D721Med (cell line): ENCODE measurements around the gene ASPDH.

Source experiments
- DNase-seq: peaks from one replicate; pipeline ENCODE4 v3.0.0; 2011; ENCODE audit warnings: low spot score; ENCODE audit not compliant: insufficient read length
- FAIRE-seq: peaks from 2 replicates; lab custom pipeline; 2011; peaks lifted over from hg19 to GRCh38; lab: Jason Lieb, UNC
- TF ChIP-seq, protein P1 (sequence below): IDR thresholded peaks from 2 replicates; pipeline ENCODE4 v1.5.1; 2012; ENCODE audit warnings: mild to moderate bottlenecking, control low read depth; ENCODE audit not compliant: insufficient read depth; ENCODE audit errors: missing control alignments

Gene ASPDH

GRCh38 chr19:50514346-50515167, 844 bp upstream of the ASPDH start:
- TF ChIP-seq, protein P1, sequence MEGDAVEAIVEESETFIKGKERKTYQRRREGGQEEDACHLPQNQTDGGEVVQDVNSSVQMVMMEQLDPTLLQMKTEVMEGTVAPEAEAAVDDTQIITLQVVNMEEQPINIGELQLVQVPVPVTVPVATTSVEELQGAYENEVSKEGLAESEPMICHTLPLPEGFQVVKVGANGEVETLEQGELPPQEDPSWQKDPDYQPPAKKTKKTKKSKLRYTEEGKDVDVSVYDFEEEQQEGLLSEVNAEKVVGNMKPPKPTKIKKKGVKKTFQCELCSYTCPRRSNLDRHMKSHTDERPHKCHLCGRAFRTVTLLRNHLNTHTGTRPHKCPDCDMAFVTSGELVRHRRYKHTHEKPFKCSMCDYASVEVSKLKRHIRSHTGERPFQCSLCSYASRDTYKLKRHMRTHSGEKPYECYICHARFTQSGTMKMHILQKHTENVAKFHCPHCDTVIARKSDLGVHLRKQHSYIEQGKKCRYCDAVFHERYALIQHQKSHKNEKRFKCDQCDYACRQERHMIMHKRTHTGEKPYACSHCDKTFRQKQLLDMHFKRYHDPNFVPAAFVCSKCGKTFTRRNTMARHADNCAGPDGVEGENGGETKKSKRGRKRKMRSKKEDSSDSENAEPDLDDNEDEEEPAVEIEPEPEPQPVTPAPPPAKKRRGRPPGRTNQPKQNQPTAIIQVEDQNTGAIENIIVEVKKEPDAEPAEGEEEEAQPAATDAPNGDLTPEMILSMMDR: no peak
- no peak for FAIRE-seq
- no peak for DNase-seq

DNA sequence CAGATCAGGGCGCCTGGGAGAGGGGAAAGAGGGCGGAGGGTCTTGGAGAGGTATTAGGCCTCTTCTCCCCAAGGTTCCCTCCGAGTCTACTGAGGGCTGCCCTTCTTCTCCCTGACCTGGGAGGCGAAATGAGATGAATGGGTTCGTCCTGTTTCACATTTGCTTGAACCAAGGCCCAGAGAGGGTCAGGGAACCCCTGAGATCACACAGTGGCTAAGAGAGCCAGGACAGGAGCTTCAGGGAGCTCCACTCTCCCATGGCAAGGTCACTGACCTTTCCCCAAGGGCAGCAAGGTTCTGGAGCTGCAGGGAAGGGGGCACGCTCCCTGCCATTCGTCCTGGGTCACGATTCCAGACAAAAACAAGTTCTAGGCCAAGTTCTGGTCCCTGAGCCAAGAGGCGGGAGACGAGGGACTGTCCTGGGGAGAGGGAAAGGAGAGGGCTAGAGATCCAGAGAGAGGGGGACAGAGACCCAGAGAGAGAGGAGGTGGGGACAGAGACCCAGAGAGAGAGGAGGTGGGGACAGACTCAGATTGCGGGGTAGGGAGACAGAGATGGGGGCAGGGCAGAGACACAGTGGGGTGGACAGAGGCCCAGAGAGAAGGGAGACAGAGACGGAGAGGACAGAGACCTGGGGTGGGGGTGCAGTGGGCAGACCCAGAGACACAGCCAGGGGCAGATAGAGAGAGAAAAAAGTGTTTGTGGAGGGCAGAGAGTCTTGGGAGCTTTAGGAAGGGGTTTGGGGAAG, 541 bp downstream of the ASPDH start:
- DNase-seq: no peak
- FAIRE-seq: no peak
- TF ChIP-seq, protein P1: no peak

- TF ChIP-seq, protein P1: no peak
- DNase-seq: no peak
- FAIRE-seq: no peak
Measured at GRCh38 chr19:50512112-50512998, 1.4 kb downstream of the ASPDH start.

DNA sequence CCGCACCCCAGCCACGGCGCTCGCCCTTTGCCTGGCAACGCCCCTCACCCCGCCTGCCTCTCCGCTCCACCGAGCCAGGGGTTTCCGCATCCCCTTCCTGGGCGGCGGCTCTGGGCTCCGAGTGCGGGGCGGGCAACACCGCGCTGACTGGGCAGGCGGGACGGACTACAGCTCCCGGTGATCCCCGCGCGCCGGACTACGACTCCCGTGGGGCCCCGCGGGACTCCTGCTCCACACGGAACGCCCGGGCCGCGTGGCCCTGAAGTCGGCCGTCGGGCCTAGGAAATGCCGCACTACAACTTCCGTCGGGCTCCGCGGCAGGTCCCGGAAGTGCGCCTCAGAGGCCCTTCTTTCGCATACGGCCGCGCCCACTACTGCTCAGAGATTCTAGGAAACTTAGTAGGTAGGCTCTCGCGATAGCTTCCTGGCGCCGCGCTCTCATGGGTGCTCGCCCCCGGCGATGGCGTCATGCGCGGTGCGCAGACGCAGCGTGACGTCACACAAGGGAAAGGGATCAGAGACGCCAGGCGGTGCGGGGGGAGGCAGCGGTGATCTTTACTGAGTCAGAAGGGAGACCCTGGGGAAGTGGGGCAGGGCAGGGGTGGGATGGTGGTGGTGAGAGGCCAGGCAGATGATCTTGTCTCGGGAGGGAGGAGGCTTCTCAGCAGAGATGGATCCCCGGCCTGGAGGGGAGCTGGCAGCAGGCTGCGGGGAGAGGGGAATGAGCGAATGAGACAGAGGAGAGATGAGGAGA, 2.5 kb downstream of the ASPDH start, which contains the start of gene JOSD2:
Gene JOSD2, minus strand, starts transcription at position 123 of the 754 bp plus-strand sequence. CDS start 760 bp downstream, outside the sequence.
- TF ChIP-seq, protein P1: no peak
- DNase-seq: peak; percentile 96
- FAIRE-seq: no peak

DNA sequence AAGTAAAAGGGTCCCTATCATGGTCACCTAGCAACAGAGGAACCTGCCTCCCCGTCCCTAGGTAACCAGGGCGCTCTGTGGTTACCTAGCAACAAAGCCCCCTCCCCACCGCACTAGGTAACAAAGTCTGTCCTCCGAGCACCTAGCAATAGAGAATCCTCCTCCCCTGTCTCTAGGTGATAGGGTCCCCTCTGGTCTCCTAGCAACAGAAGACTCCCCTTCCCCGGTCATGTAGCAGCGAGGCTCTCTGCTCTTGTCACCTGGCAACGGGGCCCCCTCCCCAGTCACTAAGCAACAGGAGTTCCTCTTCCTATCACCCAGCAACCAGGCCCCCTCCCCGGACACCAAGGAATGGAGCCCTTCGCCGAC, 3.0 kb downstream of the ASPDH start:
- DNase-seq (peak; percentile 58), FAIRE-seq (no peak)
- TF ChIP-seq, protein P1: no peak

DNA sequence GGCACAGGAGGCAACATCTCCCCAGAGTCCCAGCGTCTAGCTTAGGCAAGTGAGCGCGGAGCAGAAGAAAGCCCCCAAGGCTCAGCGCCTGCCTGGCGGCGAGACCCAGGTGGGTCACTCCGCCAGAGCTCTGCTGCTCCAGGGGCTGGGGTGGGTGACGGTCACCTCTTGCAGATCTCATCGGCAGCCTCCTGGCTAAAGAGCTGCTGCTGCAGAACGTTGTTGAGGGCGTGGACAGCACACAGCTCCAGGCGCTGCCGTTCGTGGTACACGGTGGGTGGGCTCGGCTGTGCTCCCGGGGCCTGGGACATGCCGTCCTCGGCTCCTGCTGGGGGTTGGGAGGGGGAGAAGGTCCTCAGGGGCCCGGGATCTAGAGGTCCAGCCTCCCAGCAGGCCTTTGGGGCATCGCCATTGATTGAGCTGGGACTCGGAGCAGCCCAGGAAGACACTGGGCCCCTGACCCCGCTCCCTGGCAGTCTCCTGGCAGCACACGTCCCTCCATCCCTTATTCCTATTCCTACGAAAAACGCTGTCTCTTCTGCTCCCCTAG, 3.5 kb downstream of the ASPDH start:
- DNase-seq: no peak
- no peak for FAIRE-seq
- TF ChIP-seq, protein P1: no peak
